OCI-LY3 (cell line): Measurements from ENCODE around the gene MATK.

Experiments used
- CTCF ChIP-seq: fragments of 200-600, 300-600 bp; sonication (generic); IDR thresholded peaks from 2 replicates; pipeline ENCODE4 v1.5.1; 2014; ENCODE audit warnings: antibody characterized with exemption, low read length, low read depth
- EZH2phosphoT487 ChIP-seq: fragments of 200-600 bp; shearing (Covaris generic); IDR thresholded peaks from 2 replicates; pipeline ENCODE4 v1.6.1; 2018; ENCODE audit warnings: antibody characterized with exemption, mixed run types, low read depth

GRCh38 chr19:3808420-3809143 lies 22.4 kb upstream of the MATK start:
- TF ChIP-seq EZH2phosphoT487 (no peak), CTCF (no peak)
